ENCODE data around the gene SUMF2.
"Not testable (repeated sequence)": the region's sequence is repeated elsewhere in the genome, so short reads cannot be mapped to it uniquely, and the experiment has no call there.

Gene SUMF2

DNA sequence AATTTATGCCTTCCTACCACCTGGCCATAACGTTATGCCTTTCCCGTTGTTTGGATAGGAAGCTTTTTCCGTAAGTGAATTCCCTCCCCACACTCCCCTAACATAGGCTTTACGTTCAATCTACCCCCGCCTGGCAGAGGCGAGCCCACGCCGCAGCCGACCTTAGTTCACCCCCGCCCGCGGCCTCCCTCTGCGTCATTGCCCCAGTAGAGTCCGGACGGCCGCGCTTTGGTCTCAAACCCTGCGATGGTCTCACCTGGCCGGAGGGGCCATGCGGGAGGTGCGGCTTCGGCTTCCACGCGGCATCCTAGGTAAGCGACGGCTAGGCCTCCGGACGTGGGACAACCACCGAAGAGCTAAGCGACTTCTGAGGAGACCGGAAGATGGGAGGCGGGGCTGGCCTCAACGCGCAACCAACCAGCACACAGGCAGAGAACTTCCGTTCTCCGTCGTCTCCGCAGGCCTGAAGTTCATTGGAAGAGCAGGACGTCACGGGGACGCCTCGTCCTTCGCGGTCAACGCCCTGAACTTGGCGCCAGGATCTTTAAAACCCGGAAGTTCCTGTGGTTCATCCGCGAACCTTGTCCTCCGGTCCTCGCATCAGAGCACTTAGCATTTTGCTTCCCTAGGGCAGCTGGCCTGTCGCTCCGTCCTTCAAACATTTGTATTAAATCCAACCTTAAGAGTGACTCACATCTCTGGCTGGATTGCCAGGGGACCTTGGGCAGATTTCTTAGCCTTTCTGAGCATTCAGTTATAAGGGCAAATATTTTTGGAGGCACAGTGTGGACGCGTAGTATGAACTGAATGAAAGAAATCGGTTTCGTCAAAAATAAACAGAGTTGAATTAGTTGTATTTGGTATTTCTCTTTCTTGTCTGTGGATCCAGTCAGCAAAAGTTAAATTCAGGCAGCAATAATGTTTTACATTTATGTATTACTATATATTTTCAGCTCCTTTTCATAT, 42.3 kb downstream of the SUMF2 start, which contains the start of gene CHCHD2:
Gene CHCHD2, minus strand, starts transcription at position 369 of the 966 bp plus-strand sequence. Its CDS starts 63 bp downstream, at position 306.
- peak; percentile 92 for FAIRE-seq
- DNase-seq (ENCODE audit: low spot score), result peak; percentile 99

DNA sequence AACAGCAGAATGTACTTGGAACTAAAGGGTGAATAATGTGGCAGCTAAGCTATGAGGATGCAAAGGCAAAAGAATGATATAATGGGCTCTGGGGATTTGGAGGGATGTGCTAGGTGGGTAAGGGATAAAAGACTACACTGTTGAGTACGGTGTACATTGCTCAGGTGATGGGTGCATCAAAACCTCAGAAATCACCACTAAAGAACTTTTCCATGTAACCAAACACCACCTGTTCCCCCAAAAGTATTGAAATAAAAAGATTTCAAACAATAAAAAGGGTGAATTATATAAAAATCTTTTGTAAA, 43.8 kb downstream of the SUMF2 start:
- FAIRE-seq, result no peak
- DNase-seq (ENCODE audit: low spot score), result no peak

DNA sequence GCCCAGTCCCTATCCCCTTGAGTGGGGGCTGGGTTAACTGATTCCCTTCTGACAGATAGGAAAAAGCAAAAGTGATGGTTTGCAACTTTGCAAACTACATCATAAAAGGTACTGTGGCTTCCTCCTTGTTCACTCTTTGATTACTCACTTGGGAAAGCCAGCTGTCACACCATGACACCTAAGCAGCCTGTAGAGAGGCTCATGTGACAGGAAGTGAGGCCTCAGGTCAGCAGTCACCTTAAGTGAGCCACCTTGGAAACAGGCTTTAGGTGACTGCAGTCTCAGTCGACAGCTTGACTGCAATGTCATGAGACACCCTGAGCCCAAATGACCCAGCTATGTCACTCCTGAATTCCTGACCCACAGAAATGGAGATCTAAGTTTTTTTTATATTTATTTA, 46.5 kb downstream of the SUMF2 start:
- DNase-seq (ENCODE audit: low spot score) (no peak), FAIRE-seq (no peak)

DNA sequence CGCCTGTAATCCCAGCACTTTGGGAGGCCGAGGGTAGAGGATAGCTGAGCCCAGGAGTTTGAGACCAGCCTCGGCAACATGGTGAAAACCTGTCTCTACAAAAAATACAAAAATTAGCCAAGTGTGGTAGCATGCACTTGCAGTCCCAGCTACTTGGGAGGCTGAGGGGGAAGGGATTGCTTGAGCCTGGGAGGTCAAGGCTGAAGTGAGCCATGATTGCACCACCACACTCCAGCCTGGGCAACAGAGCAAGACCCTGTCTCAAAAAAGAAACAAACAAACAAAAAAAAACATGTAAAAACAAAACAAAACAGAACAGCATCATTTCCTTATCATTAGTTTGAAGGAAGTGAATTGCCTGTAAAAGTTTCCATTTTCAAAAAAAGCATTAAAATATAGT, 48.2 kb downstream of the SUMF2 start:
- not testable (repeated sequence) for FAIRE-seq; DNase-seq (ENCODE audit: low spot score)

DNA sequence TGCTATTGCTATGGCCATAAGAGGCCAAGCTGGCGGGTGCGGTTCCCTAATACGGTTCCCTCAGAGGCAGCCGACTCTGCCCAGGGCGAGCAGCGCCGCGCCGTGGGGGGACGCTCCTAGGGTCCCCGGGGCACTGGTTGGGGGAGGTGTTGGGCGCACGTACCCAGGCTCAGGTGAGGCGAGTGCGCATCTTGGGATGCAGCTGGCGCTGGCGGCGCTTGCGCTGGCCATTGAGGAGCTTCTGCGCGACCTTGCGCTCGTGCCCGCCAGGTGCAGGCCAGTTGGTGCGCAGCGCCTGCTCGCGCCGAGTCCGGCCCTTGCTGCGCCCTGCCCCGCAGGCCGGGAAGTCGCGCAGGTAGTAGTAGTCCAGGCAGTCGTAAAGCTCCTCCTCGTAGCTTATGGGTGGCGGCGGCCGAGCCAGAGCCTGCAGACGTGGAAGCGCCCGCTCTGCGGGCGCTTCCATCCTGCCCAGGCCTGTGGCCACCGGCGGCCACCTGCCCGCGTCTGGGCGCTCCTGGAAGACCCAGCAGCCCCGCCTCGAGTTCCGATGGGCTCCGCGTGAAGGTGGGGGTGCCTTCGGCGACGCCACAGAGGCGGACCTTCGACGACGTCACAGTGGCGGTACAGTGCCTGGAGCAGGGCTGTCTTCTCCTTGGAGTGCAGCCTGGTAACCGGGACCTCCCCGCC, 51.9 kb downstream of the SUMF2 start, which contains the start of gene NUPR2:
Gene NUPR2, minus strand, starts transcription at position 566 of the 687 bp plus-strand sequence. Its CDS starts 103 bp downstream, at position 463.
- no peak for FAIRE-seq

DNA sequence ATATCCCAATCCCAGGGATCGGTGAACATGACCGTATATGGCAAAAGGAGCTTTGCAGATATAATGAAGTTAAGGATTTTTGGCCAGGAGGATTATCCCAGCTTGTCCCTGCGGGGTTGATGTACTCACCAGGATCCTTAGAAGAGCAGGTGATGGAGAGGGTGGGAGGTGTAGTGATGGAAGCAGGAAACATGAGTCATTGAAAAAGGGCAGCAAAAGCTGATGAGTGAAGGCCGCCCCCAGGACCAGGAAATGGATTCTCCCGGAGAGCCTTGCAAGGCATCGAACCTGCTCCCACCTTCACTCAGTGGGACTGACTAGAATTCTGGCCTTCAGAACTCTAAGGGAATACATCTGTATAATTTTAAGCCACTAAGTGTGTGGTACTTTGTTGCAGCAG, 57.4 kb downstream of the SUMF2 start:
- no peak for DNase-seq (ENCODE audit: low spot score)
- FAIRE-seq, result no peak

More for the DNA sequence above, 51.9 kb downstream of the SUMF2 start, which contains the start of gene NUPR2:
- no peak for DNase-seq (ENCODE audit: low spot score)

DNA sequence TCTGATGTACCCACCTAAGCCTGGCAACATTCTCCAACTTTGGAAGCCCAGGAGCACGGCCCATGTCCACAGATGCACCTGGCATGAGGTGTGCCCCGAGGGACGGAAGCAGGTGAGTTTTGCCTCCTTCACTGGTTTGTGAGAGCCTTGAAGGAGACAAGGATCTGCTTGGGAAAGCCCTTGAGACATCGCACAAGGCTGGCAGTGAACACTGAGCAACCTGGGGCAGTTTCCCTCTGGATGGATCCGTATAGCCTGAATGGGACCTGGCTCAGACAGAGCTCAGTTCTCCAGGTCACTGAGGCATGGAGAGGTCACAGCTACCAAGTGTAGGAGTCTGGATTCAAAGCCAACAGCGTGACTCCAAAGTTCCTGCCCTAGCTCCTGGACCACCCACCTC, 60.9 kb downstream of the SUMF2 start:
- FAIRE-seq, result no peak
- no peak for DNase-seq (ENCODE audit: low spot score)

DNA sequence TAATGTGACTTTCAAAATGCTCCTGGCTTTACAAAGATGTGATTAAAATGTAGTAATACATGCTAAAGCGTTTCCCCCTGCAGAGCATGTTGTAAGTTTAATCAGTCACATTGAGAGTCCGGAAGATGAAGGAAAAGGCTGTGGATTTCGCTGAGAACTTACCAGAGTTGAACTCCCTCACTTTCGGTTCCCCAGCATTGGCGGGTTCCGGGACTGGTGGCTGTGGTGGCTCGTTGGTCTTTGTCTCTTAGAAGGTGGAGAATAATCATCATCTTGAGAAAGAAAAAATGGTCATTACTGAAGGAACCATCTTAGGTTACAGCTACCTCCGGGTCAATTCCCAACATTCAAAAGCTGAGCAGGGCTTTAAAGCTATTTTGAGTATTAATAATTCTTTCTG, 61.7 kb downstream of the SUMF2 start:
- FAIRE-seq, result no peak
- no peak for DNase-seq (ENCODE audit: low spot score)

DNA sequence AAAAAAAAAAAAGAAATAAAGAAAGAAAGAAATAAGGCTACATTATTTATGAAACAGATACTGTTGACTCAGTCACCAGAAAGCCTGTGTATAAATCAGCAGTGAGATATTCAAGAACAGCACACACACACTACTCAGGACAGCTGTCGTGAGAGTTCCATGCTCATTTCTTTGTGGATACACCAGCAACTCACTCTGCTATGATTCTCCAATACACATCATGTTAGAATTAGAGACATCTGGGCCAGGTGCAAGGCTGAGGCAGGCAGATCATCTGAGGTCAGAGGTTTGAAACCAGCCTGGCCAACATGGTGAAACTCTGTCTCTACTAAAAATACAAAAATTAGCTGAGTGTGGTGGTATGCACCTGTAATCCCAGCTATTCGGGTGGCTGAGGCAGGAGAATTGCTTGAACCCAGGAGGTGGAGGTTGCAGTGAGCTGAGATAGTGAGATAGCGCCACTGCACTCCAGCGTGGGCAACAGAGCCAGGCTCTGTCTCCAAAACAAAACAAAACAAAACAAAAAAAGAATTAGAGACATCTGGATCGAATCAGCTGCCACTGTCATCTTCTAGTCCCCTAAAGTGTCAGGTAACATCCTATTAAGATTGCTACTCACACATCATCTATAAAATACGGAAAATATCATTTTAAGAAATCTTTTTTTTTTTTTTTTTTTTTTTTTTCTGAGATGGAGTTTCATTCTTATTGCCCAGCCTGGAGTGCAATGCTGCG, 63.3 kb downstream of the SUMF2 start:
- FAIRE-seq (no peak), DNase-seq (ENCODE audit: low spot score) (no peak)
